ENCODE results near the gene STK4. TPM values are rescaled to one million over a fixed set of nuclear protein-coding genes. Genes with fewer than 3 reads are reported as not detected.

STK4 gene
- total and polyA plus RNA-seq, 2 of the 8 experiments (the other 6 are each of a cell fraction or from before 2014, with no cell fraction given) = 12.0 to 34.3 TPM

DNA sequence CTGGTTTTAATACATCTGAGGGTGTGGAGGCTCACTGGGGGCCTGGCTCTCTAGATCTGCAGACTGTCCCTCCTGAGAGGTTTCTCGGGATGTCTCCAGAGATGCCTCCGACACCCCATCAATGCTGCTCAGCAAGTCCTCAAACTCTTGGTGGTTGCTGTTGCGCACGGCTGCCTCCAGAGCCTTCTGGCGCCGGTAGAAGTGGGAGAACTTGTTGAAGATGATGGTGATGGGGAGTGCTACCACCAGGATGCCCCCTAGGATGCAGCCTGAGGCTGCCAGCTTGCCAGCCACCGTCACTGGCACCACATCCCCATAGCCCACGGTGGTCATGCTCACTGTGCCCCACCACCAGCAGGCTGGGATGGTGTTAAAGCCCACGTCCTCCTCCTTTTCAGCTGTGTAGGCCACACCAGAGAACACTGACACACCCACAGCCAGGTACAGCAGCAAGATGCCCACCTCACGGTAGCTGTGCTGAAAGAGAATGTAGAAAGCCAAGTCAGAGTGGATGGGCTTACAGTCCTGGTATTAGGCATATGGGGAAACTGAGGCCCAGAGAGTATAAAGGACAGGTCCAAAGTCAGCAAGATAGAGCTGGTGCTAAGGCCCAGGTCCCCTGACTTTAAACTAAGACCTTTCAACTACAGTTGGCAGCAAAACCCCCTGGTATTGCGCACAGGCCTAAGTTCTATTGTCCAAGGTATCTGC is 128.7 kb downstream of the STK4 start:
- peaks cover 5 to 26% (median 20%) of the 10 kb centered on the region in 4 experiments for H3K27me3 ChIP-seq (replicated peaks in 1 of 4; ENCODE audit: control insufficient read depth in 3 of 4, extremely low read depth in 1 of 4, insufficient read depth in 3 of 4, low read length in 3 of 4)
- peaks cover 0 to 5% (median 0%) of the 10 kb centered on the region in 4 experiments; a peak in 1 of 8 replicates for H3K36me3 ChIP-seq (ENCODE audit: control insufficient read depth in 2 of 4, insufficient read depth in 4 of 4, low read length in 3 of 4)
- H2BK12ac ChIP-seq (ENCODE audit: low read depth, low read length) = no peak overlapping the region
- H3K4me3 ChIP-seq (ENCODE audit: extremely low read depth in 1 of 4, insufficient read depth in 2 of 4, low read depth in 3 of 4, low read length in 4 of 4) = no peak overlapping the region
- H3K79me2 ChIP-seq (ENCODE audit: control insufficient read depth in 1 of 2, insufficient read depth in 2 of 2, low read length in 2 of 2) = no peaks in the 10 kb centered on the region
- peaks cover 3 to 4% of the 10 kb centered on the region in 2 experiments for H4K20me1 ChIP-seq (replicated peaks in 1 of 2; ENCODE audit: control insufficient read depth in 1 of 2, insufficient read depth in 2 of 2, low read length in 2 of 2)
- FAIRE-seq (no peak), DNase-seq (ENCODE audit: low read depth in 1 of 2, low spot score in 2 of 2) (no peak)
- WGBS, 2 experiments (ENCODE audit: extremely low coverage in 1 of 2, insufficient coverage in 1 of 2, insufficient read length in 1 of 2, insufficient replicate concordance in 2 of 2, low coverage in 1 of 2, low lambda C conversion rate in 2 of 2, missing lambda C conversion rate in 1 of 2) = 89% methylated on average over 11 of the region's 11 CpGs; no CpG with 5 or more reads in 1 of the 2 experiments
- H3K27ac ChIP-seq (ENCODE audit: low read depth, low read length) = no peak overlapping the region
- H2AK5ac ChIP-seq (ENCODE audit: low read depth, low read length) = no peak overlapping the region
- peaks cover 0 to 7% (median 2%) of the 10 kb centered on the region in 4 experiments; a peak in 5 of 7 replicates for H3K4me1 ChIP-seq (replicated peaks in 1 of 4; ENCODE audit: control insufficient read depth in 3 of 4, insufficient read depth in 4 of 4, low read length in 3 of 4)
- H4K8ac ChIP-seq (ENCODE audit: extremely low read depth, insufficient read depth, low read length) = no peak overlapping the region
- H2BK15ac ChIP-seq (ENCODE audit: low read length) = no peak overlapping the region; the same call in 1 of the 2 replicates
- no peak overlapping the region for H2BK5ac ChIP-seq (ENCODE audit: low read depth, low read length)
- H3K79me1 ChIP-seq (ENCODE audit: low read depth, low read length) = no peaks in the 10 kb centered on the region
- H3K56ac ChIP-seq (replicated peaks; ENCODE audit: insufficient read length, low read depth, low read length) = no peak overlapping the region
- no peaks in the 10 kb centered on the region for H3K23me2 ChIP-seq (ENCODE audit: low read depth, low read length)
- H3K18ac ChIP-seq (ENCODE audit: extremely low read depth, low read length) = no peak overlapping the region
- POLR2A ChIA-PET (ENCODE audit: partially characterized antibody) = interaction anchor here (0.8 to 1.7 kb wide), 3 partner anchors 20 to 82 kb away, joined by 3 to 6 read pairs (median 4); partner anchors contain the start of gene WFDC5
- H3K4ac ChIP-seq (replicated peaks; ENCODE audit: insufficient read length, low read depth, low read length) = no peak overlapping the region
- H3K4me2 ChIP-seq (ENCODE audit: insufficient read depth in 1 of 2, low read depth in 2 of 2, low read length in 2 of 2) = no peak overlapping the region
- H3K23ac ChIP-seq (ENCODE audit: insufficient read length) = no peak overlapping the region
- H3K9ac ChIP-seq (replicated peaks in 1 of 4; ENCODE audit: extremely low read depth in 1 of 4, low read depth in 3 of 4, low read length in 3 of 4) = no peak overlapping the region
- H4K91ac ChIP-seq (replicated peaks; ENCODE audit: insufficient read length, low read length) = no peak overlapping the region
- no peak overlapping the region for H3K14ac ChIP-seq (ENCODE audit: insufficient read length)
- CTCF ChIA-PET (ENCODE audit: partially characterized antibody) = interaction anchor here (0.6 to 17.6 kb wide), 30 partner anchors 8 to 206 kb away, joined by 3 to 233 read pairs (median 8); partner anchors contain the start of gene WFDC5
- peaks cover 0 to 8% of the 10 kb centered on the region in 2 experiments; a peak in 2 of 4 replicates for H3K9me3 ChIP-seq (ENCODE audit: insufficient read depth in 2 of 2, low read depth in 1 of 2, low read length in 1 of 2)
- no peak for TF ChIP-seq RXRA (IDR thresholded peaks at IDR 0.05; ENCODE audit: insufficient read depth, low read depth, low read length)
- no peak for TF ChIP-seq TAF1 (IDR thresholded peaks at IDR 0.05; ENCODE audit: low read depth, low read length)
- no peak for TF ChIP-seq RBBP5 (IDR thresholded peaks at IDR 0.05; ENCODE audit: borderline replicate concordance, low read depth, low read length)
- TF ChIP-seq BCL11A (IDR thresholded peaks at IDR 0.05; ENCODE audit: low read depth in 2 of 2, low read length in 2 of 2) = no peak
- TF ChIP-seq CHD1 (IDR thresholded peaks at IDR 0.05; ENCODE audit: low read depth, low read length) = no peak
- no peak for TF ChIP-seq FOSL1 (IDR thresholded peaks at IDR 0.05; ENCODE audit: insufficient read depth, low read depth, low read length)
- no peak overlapping the region for H4K5ac ChIP-seq (ENCODE audit: insufficient read length, low read depth, low read length)
- no peak overlapping the region for H2AFZ ChIP-seq (ENCODE audit: low read length)
- no peak overlapping the region for H2BK20ac ChIP-seq (ENCODE audit: low read length)
- H2BK120ac ChIP-seq (replicated peaks; ENCODE audit: low read depth, low read length) = no peak overlapping the region

Data from H1 (cell line).